Stimulated activated CD4-positive, alpha-beta T cell treated with anti-CD3 and anti-CD28 coated beads, Interleukin-4, amount 100 ng/mL, for 24 hours (primary cell): Measurements from ENCODE around the gene DPH6.
"Not testable (repeated sequence)": the region's sequence is repeated elsewhere in the genome, so short reads cannot be mapped to it uniquely, and the experiment has no call there.

Experiments
- DNase-seq: peaks from one replicate; pipeline ENCODE4 v3.0.0-alpha.2; 2020

The DPH6 gene

DNA sequence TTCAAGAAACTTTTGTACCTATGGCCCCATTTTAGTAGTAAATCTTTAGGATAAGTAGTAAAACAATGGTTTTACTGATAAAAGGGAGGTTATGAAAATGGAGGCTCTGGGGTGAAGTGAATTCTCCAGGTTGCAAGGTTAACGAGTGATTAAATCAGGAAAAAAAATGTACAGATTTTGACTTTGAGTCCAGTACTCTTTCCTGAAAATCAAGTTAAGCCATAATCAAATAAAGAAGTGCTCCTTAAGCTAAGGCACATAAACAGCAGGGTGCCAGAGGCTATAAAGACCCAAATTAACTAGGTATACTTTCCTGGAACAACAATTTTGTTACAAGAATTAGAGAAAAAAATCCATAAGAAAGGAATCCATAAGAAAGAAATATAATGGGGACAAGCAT is 114.7 kb downstream of the DPH6 start:
- DNase-seq, result no peak

DNA sequence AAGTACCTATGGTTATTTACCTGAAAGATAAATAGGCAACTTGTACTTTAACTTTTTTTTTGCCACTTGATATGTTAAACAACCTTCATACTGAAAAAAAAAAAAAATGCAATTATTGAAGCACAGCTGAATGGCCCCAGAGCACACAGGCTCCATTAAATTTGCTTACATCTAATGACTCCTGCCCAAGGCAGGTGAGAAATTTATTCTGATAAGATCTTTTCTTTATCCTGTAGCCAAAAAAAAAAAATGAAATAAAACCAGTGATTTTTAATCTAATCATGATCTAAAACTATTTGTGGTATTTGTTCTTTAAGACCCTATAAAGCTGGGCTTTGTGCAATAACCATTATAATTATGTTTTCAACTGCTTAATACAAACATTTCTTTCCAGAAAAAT is 115.7 kb downstream of the DPH6 start:
- no peak for DNase-seq

DNA sequence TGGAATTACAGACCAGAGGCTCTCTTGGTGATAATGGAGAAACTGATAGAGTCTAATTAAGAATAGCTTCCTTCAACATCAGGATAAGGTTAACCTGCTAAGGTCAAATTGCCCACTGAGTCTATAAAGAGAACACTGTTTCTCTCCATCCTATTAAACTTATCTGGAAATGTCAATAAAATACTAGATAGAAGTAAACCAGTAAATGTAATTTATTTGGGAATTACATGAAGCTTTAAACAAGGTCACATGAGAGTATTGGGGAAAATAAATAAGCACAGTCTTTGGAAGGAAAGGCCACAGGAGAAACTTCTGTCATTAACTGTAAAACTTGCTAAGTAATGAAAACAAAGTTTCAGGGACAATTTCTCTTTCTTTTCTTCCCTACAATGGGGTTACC is 118.5 kb downstream of the DPH6 start:
- DNase-seq, result no peak

DNA sequence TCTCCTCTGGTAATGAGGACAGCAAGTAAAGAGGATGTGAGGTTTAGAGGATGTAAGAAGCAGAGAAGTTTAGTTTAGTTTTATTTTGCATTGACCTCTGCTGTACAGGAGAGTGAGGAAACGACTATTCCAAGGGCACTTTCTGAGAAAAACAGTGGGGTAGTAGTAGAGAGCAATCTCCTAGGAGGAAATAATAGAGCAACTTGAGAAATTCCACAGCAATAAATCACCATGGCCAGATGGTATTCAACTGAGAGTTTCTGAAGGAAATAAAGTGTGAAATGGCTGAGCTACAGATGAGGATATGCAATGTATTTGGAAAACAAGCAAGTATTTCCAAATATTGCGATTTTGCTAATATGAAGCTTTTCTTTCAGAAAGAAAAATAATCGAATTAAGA is 118.9 kb downstream of the DPH6 start:
- no peak for DNase-seq

DNA sequence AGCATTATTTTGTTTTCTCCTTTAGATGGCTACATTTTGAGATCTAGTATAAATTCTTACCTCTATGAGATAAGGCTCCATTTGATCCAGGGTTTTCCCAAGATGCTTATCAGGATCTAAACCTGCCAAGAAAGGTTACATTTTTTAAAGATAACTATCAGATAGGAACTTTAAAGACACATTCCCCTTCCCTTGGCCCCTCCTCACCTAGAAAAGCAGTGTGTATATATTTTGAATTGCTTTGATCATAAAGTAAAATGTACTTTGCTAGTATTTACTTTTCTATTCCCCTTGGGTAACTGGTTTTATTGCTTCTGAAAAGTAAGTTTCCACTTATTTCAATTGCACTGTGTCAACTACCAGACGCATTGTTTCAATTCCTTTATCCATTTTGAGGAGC is 135.2 kb downstream of the DPH6 start:
- no peak for DNase-seq

DNA sequence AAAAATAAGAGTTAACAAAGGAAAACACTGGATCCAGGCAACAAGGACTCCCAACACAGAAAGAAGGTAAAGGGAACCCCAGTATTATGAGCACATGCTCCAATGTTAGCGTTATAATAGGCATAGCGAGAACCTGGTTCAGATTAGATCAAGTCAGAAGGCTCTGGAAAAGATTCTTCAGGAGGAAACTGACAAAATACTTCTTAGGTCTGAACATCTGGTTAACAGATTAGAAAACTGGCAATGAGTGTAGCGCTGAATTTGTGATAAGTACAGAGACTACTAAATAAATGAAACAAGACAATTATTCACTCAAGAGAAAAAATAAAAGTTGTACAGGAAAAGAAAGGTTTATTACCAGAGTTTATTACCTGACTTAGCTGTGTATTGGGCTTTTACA is 146.1 kb downstream of the DPH6 start:
- DNase-seq, result no peak

DNA sequence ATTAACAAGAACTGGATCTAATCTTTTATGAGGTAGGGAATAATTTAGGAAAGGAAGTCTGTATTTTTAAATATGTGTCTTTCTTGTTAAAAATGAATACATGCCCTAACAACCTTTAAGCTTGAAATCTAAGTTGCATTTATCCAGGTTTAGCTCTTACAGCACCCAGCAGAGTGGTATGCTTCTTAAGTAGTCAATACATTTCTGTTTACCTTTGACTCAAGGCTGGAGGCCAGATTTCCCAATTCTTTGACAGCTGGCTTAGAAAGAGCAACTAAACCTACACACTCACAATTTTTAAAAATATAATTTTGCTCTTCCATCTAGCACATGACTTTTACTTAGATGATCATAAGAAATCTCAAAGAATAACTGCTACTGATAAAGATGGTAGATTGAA is 148.9 kb downstream of the DPH6 start:
- no peak for DNase-seq

DNA sequence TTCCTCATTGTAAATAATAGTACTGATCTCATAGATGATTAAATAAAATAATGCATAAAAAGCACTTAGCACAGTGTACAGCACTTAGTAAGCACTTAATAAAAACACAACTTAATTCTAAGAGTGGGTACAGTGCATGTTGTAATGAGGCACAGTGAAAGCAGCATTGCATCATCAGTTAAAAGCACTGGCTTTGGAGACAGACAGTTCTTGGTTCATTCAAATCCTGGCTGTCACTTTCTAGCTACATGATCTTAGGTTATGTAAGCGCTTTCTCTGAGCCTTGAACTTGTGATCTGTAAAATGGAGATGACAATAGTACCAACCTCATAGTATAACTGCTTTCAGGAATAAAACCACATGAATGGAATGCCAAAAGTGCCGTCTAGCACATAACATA is 151.5 kb downstream of the DPH6 start:
- DNase-seq, result no peak

DNA sequence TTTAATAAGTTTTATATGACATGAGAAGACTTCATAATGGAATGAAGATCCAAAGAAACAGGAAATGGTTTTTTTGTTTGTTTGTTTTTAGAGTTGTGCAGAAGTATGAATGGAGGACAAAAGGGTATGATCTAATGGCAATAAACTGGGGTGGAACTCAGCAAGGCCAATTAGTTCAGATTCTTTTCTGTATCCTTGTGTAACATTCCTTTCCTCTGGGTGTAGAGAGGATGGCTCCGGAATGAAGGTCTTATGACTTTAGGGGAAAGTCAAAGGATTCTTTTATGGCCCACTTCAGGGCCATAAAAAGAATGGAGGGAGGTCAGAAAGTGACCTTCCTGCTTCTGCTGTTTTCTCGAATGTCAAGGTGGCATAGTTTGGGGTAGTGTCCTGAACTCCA is 152.6 kb downstream of the DPH6 start:
- no peak for DNase-seq

DNA sequence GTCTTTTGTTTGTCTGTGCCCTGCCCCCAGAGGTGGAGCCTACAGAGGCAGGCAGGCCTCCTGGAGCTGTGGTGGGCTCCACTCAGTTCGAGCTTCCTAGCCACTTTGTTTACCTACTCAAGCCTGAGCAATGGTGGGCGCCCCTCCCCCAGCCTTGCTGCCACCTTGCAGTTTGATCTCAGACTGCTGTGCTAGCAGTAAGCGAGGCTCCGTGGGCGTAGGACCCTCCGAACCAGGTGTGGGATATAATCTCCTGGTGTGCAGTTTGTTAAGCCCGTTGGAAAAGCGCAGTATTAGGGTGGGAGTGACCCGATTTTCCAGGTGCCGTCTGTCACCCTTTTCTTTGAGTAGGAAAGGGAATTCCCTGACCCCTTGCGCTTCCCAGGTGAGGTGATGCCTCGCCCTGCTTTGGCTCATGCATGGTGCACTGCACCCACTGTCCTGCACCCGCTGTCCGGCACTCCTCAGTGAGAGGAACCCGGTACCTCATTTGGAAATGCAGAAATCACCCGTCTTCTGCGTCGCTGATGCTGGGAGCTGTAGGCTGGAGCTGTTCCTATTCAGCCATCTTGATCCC is 154.5 kb downstream of the DPH6 start:
- not testable (repeated sequence) for DNase-seq

DNA sequence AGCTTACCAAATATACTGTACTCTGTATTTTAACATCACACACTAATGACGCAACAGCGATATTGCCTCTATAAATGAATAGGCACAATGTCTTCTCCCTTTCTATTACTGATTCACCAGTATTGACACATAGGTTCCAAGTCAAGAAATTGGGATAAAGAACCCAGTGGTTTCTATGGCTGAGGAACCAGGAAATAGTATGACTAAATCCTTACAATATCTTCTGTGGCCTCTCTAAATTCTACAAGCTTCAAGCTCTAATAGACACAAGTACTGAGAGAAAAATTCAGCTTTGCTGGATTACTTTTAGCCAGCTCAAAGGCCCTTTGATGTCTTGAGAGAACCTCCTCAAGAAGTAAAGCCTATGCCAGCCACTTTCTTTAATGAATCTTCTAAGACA is 162.5 kb downstream of the DPH6 start:
- DNase-seq, result no peak

DNA sequence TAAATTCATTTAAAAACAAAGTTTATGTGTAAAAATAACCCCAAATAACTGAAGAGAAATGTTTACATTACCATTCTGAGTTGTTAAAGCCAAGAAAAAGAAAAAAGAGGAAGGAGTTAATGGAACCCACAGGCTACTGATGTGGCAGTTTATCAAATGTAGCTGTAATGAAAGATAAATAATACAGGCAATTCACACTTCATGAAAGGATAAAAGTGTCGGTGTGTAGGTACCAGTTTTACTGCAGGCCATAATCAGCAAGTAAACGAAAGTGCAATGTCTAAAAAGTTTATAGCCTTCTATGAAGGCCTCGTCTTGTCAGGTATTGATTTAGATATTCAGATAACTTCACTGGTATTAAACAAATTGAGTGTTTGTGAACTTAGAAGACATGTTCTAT is 164.6 kb downstream of the DPH6 start:
- no peak for DNase-seq

DNA sequence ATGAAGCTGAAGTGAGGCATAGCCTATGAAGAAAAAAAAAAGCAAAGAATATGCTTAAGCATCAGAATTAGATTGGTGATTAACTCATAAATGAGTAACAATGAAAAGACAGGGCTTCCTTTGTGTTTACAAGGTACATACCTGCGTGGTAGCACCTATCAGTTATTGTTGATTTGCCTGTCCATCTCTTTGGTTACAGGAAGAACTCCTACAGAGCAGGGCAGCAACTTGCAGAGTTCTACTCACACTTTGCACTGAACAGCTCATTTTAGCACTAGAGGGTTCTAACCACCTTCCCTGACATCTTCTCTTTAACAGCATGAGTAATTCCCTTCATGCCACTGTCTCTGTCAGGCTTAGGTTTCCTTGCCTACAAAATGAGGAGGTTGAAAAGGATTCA is 166.0 kb downstream of the DPH6 start:
- DNase-seq, result no peak

DNA sequence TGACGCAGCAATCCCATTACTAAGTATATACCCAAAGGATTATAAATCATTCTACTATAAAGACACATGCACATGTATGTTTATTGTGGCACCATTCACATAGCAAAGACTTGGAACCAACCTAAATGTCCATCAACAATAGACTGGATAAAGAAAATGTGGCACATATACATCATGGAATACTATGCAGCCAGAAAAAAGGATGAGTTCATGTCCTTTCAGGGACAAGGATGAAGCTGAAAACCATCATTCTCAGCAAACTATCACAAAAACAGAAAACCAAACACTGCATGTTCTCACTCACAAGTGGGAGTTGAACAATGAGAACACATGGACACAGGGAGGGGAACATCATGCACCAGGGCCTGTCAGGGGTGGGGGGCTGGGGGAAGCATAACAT is 167.5 kb downstream of the DPH6 start:
- not testable (repeated sequence) for DNase-seq

DNA sequence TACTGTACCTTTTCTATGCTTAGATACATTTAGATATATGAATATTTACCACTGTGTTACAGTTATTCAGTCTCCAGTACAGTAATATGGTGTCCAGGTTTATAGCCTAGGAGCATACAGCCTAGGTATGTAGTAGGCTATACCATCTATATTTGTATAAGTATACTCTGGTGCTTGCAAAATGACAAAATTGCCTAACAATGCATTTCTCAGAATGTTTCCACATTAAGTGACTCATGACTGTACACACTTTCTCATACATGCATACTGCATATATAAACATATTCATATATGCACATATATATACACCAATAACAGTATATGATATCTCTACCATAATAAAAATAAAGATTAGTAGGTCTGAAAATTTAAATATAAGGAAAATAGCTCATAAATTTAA is 169.3 kb downstream of the DPH6 start:
- DNase-seq, result no peak

DNA sequence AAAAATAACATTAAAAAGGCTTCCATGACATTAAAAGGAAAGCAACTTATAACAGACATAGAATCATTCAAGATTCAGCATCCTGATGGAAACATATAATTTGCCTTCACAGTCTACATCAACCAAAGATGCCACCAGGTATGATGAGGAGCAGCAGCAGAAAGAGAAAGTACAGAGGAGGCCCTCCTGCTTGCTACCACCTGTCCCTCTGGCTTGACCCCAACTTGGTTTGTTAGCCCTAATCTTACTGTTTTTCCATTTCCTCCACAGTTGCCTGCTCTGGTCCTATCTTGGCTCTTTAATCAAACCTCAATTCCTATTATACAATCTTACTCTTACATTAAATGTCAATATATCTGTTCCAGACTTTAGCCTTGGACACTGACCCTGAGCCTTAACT is 171.3 kb downstream of the DPH6 start:
- no peak for DNase-seq

DNA sequence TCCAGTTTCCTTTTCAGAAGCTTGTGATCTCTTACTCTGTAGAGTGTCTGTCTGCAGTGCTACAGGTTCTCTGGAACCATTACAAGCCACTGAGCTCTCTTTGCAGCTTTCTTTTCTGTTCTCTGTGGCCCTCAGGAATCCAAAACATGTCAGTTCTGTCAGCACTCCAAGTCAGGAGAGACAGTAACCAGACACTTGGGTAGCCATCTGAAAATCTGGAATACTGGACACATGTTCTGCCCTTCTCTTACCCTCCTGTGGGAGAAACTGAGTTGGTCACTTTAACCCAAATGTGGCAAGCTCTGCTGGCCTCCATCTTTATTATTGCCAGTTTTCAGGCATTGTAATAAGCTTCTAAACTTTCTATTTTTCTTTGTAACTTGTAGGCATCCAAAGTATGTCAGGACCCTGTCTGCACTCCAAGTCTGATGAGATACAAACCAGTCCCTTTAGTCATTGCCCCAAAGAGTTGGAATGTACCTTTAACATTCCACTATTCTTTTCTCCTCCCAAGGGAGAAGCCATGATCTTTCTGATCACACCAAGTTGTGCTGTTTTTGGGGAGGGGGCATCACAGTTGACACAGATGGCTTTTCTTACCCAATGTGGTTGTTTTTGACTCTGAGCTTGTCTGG is 183.7 kb downstream of the DPH6 start:
- no peak for DNase-seq

DNA sequence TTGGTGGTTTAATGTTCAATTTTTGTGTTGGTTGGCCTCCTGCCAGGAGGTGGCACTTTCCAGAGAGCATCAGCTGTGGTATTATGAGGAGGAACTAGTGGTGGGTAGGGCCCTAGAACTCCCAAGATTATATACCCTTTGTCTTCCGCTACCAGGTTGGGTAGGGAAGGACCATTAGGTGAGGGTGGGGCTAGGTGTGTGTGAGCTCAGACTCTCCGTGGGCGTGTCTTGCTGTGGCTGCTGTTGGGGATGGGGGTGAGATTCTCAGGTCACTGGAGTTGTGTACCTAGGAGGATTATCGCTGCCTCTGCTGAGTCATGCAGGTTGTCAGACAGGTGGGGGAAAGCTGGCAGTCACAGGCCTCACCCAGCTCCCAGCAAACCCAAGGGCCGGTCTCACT is 187.1 kb downstream of the DPH6 start:
- no peak for DNase-seq

DNA sequence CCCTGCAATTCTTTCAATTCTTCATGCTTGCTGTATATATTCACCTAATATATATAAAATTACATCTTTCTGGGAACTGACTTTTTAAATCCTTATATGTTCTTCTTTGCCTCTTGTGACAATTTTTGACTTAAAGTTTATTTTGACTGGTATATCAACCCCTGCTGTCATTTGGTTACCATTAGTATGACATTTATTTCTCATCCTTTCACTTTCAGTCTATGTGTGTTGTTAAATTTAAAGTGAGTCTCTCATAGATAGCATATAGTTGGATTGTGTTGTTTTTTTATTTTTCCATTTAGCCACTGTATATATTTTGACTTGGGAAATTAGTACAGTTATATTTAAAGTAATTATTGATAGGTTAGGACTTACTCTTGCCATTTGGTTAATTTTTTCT is 194.9 kb downstream of the DPH6 start:
- DNase-seq, result no peak

DNA sequence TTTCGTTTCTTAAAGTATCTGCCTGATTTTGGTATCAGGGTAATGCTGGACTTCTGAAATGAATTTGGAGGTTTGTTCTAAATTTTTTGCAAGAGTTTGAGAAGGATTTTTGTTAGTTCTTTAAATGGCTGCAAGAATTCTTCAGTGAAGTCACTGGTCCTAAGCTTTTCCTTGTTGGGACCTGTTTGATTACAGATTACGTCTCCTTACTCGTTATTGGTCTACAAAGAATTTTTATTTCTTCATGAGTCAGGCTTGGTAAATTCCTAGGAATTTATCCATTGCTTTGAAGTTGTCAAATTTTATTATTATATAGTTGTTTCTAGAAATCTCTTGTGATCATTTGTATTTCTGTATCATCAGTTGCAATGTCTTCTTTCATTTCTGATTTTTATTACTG is 196.0 kb downstream of the DPH6 start:
- no peak for DNase-seq

DNA sequence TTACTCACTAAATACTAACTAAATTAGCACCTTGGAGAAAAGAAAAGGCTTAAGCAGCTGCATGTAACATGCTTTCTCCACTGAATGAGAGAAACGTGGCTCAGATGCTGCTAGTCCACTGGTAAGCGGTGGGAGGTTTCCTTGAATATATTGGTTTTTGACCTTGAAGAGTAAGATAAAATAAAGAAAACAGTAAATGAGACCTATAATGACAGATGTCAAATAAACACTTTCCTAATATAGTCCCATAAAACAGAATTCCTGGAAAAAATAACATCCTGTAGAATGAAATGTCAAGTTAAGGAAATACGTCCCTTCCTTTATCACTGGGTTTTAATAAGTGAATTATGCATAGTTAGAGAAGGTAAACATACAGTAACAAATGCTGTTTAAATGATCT is 215.0 kb downstream of the DPH6 start:
- DNase-seq, result no peak

DNA sequence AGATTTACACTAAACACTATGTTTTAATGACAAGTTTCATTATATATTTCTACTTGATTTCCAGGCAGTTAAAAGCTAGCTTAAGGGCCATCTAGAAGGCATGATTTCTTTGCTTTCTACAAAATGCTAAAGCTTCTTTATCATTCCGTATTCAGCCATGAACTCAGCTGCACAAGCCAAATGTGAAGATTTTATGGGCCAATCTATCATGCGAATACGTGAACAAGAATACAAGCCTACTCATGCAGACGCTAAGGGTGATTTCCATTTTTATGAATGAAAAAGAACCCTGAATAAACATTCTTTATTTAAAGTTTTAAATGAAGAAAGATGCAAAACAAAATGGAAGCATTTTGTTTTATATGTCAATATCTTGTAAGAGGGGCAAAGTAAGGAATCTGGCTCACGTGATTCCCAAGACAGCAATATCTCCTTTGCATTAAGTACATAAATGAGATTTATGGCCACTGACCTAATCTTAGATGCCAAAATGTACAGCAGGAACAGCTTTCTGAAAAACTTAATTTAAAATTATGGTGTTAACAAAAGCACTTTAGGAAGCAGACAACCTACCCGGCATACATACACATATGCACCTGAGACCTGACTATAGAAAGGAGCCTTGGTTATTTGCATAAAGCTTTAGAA is 215.8 kb downstream of the DPH6 start:
- DNase-seq, result no peak

DNA sequence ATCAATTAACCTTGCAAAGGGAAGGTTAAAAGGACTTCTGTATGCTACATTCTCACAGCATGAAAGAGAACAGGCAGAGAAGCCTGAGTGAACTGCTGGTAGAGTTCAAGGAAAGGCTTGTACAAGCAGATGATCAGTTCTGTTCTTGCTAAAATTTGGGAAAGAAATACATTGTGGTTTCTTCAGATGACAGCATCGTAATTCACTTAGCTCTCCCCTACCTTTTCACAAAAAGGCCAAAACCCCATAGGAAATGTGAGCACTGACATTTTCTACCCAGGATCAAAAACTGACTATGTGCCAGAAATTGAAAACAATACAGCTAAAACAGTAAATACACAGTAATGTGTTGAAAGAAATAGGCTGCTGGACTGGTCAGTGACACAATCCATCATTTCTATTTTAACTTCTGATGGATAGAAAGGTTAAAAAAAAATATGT is 216.4 kb downstream of the DPH6 start:
- no peak for DNase-seq

DNA sequence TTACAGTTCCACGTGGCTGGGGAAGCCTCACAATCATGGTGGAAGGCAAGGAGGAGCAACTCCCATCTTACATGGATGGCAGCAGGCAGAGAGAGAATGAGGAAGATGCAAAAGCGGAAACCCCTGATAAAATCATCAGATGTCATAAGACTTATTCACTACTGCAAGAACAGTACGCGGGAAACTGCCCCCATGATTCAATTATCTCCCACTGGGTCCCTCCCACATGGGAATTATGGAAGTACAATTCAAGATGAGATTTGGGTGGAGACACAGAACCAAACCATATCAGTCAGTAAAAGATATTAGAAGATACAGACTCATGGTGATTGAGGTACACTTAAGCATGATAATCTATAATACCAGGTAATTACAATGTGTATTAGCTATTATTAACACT is 217.1 kb downstream of the DPH6 start:
- DNase-seq, result not testable (repeated sequence)

DNA sequence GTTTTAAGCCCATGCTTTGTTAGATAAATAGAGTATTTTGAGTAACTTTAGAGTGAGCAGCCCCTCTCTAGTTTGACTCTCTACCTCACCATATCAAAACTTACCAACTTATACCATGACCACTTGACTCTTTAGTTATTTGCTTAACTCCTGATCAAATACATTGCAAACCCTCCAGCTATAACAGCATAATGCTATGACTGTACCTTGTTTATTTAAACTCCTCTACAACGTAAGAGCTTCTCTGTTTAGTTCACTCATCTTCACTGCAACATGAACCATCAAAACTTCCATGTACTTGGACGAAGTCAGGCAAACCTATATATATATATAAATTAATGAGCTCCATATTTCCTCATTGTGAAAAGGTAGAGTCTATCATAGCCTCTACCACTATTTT is 218.2 kb downstream of the DPH6 start:
- no peak for DNase-seq
